HG02870 (cell line): ENCODE measurements around the gene RHOT2.

ENCODE experiments used
- ATAC-seq: cut with Tn5 transposase; IDR thresholded peaks from one replicate; pipeline ENCODE4 v1.9.1; 2021; ENCODE audit warnings: mild to moderate bottlenecking, moderate library complexity; ENCODE audit not compliant: unreplicated experiment

RHOT2 gene

DNA sequence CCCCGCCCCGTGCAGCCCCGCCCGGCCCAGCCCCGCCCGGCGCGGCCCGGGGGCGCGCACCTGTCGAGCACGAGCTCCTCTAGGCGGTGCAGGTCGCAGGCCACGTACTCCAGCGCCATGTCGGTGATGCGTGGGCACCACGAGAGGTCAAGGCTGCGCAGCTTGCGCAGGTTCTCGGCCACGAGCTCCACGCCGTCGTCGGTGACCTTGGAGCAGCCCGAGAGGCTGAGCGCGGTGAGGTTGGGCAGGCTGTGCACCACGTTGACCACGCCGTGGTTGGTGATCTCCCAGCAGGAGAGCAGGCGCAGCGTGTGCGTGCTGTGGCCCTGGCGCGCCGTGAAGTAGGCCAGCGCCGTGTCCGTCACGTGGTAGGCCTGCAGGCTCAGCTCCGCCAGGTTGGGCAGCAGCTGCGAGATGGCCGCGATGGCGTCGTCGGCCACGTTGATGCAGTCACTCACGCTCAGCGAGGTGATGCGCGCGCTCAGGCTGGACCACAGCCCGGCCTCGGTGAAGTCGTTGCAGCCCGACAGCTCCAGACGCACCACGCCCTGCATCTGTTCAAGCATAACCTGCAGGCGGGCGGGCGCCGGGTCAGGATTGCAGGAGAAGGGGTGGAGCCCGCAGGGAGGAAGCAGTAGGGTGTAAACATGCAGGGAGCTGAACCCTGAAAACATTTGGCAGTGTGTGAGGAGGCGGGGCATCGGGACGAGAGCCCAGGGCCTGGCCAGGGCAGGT, 27.6 kb downstream of the RHOT2 start:
- no peak for ATAC-seq

DNA sequence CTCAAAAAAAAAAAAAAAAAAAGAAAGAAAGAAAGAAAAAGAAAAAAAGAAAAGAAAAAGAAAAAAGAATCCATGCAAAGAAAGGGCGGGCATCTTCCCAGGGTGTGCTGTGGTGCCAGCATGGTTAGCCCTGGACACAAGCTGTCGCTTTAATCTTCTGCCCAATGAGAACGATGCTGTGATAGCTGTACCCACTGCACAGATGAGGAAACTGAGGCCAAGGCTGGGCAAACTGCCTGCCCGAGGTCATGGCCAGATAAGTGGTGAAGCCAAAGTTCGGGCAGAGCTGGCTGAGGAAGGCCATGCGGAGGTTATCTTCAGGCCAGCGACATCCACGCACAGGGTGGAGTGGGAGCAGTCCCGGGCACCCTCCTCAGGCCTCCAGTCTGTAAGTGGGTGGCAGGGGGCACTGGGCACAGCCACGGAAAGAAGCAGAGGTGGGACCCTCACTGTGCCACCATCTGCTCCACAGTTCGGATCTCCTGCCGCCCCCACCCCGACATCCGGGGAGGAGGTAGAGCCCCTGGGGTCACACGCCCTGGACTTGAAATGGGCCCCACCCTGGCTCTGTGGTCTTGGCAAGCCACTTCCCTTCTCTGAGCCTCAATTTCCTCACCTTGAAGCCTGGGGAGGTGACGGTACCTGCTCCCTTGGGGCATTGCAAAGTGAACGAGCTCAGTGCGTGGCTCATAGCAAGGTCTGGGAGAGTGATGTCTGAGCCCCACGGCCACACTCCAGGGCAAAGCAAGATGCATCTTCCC, 31.2 kb downstream of the RHOT2 start:
- ATAC-seq = no peak

DNA sequence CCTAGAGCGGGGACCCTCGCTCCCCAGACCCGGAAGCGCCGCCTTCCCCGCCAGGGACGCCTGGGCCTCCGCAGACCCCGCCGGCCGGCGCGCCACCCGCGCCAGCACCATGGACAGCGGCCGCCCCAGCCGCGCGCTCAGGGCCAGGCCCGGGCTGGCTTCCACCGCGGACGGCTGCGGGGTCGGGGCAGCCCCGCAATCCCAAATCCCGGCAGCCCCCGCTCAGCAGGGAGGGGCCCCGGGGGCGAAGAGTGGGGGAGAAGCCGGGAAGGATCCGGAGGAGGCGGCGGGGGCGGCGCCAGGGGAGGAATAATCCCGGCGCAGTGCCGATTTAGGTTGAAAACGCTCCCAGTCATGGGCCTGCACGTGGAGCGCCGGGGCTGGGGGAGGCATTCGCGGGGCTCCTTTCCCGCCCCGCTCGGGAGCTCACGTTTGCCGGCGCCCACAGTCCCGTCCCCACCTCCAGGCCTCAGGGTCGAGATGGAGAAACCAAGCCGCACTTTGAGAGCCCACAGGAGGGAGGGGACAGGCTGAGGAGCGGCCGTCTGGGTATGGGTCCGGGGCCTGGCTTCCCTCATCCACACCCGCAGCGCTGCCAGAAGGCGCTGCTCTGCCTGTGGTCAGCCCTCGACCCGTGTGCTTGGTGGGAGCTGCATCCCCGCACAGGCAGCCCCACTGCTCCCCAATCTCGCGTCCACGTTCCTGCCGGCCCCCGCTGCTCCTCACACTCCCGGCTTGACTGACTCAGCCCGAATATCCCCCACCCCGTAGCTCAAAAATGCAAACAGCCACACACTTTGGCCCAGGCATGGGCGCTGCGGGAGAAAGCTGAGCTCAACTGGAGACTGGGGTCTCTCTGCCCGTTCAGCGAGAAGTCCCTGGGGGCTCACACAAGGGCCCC, 33.0 kb downstream of the RHOT2 start:
- no peak for ATAC-seq

DNA sequence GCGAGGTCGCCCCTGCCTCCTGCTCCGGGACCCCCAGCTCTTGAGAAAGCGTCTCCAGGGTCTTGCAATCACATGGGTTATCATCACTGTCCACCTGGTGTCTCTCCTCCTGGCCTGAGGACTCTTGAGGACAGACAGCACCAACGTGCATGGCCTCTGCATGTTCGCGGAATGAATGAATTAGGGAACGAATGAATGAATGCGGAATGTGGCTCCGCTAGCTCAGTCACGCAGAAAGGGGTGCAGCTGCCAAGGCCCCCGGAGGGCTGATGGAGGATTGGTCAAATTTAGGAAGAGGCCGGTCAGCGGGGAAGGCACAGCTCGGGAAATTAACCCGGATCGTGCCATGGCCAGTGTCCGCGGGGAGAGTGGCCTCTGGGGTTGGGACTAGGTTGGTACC, 34.4 kb downstream of the RHOT2 start:
- no peak for ATAC-seq

DNA sequence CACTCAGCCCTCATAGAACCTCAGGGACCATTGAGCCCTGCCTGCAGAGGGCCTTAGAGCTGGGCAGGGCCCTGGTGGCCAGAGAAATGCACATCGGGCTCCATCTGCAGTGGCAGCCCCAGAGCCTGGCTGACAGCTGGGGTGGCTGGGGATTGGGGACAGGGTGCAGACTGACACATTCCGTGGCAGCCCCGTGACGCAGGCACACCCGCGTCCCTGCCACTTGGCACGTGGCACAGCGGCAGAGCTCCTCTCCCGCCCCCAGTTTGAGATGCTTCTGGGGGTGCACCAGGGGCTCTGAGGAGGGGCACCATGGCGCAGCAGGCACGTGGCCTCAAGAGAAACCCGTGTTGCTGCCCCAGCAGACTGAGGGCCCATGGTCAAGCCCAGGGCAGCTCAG, 35.5 kb downstream of the RHOT2 start:
- ATAC-seq = no peak

DNA sequence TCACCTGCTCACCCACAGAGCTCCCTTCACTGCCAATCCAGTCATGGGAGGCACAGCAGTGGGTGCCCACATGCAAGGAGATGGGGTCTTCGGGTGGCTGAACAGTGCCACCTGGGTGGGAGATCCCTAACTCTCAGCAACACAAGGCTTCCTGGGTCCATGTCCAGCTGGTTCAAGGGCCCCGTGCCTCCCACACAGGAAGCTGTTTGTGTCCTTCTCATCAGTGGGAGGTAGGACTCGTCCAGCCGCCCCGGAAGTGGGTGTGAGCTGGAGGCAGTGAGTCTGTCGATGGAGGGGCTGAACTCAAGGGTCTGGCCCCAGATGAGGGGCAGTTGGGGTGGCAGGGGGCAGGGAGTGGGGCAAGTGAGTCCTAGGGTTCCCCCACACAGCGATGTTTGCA, 36.1 kb downstream of the RHOT2 start:
- ATAC-seq = no peak

DNA sequence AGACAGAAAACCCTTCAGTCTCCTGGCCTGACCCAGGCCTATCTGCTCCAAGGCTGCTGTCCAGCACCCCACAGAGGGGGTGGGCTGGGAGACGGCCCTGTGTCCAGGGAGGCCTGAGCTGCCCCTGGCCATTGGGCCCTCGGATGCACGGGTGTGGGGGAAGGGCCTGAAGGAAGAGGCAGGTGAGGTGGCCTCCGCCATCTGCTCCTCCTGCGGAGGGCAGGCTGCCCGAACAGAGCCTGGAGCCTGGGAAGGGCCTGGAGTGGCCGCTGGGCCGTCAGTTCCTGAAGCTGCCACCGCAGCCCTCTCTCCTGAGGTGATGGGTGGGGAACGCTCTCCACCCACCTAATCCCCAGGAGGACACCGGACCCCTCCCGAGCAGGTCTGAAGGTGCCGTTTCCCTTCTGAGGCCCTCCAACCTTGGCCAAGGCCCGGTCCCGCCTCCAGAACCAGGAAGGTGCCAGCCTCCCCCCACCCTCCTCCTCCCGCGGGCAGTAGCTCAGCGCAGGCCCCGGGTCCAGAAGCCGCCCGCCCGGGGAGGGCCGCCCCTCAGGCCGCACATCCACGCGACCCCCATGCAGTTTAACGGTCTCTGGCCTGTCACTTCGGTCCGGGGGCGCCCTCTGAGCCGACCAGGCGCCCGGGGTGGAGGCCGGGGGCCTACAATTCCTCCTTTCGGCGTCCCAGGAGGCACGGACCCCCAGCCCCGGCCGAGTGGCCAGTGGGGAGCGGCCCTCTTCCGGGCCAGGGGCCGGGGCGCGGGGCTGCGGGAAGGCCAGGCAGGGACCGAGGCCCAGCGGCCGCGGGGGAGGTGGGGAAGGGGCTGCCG, 36.8 kb downstream of the RHOT2 start:
- no peak for ATAC-seq

DNA sequence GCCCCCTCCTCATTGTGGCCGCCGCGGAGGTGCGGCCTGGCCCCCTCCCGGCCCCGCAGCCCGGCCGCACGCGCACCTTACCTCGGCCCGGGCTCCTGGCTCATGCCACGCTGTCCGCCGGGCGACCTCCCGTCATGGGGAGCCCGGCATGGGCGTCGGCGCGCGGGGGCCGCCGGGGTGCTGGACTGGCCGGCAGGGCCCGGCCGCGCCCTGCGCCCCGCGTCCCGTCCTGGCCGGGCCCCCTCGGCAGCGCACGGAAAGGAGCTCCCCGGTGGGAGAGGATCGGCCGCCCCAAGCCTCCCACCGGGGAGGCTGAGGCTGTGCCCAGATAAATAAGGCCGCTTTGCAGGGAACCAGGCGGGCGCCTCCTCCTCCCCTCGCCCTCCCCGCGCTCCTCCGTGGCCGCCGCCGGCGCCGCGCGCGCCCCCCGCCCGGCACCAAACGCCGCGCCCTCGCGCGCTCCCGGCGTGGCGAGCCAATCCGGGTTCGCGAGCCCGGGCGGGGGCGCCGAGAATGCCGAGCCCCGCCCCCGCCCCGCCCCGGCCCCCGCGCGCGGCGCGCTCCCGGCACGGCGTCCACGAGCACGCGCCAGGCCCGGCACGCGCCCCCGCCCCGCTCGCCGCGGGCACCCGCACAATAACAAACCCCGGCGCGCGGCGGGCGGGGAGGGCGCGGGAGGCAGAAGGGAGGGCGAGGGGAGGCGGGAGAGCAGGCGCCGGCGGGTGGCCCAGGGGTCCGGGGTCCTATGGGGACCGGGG, 37.7 kb downstream of the RHOT2 start, which contains the start of gene FBXL16:
Gene FBXL16, minus strand, starts transcription at position 371 of the 758 bp plus-strand sequence. CDS start 8,396 bp downstream, outside the sequence.
- ATAC-seq = no peak

DNA sequence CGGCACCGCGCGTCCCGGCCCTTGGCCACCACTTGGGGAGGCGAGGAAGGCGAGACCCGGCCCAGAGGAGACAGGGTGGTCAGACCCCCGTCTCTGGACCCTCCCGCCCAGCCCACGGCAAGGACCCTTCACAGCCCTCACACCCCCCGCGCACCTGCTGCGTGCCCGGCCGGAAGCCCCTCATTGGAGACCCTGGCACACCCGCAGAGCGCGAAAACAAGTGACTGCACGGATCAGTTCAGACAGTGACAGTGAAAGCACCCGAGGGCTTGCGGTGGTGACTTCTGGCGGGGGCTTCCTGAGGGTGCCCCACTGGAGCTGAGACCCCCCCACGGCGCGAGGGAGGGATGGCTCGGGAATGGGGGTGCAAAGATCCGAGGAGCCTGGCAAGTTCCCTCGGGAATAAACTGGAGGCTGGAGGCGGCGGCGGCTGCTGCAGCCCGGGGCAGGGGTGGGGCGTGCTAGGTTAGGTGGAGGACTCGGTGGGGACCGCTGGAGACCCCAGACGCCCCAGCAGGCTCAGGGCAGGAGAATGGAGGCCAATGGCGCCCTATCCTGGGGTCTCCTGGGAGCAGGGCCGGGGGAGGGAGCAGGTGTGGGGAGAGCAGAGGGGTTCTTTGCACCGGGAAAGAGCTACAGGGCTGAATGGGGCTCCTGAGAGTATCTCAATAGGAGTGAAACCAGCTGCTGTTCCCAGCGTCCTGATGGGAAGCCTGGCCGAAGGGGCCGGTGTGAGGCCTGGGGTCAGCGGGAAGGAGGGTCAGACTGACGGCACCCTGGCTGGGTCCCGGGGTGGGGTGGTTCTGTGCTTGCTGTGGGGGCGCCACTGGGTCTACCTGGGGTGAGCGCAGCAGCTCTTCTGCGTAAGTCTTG, 38.5 kb downstream of the RHOT2 start:
- no peak for ATAC-seq

DNA sequence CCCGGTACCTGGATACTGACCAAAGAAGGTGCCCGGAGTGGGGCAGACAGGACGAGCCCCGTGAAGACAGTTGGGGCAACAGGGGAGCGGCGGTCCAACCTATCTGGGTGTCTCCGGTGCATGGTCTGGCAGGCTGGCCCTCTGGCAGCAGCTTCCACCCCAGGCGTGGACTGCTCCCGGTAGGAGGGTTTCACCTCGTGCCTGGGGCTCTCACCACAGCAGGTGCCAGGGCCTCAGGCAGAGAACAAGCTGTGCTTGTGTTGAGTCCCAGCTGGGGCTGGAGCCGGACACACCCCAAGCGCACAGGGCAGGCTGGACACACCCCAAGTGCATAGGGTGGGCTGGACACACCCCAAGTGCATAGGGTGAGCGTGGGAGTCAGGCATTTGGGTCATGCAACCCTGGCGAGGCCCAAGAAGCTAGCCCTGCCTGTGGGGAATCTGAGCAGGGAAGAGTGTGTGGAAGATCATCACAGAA, 39.2 kb downstream of the RHOT2 start:
- no peak for ATAC-seq

DNA sequence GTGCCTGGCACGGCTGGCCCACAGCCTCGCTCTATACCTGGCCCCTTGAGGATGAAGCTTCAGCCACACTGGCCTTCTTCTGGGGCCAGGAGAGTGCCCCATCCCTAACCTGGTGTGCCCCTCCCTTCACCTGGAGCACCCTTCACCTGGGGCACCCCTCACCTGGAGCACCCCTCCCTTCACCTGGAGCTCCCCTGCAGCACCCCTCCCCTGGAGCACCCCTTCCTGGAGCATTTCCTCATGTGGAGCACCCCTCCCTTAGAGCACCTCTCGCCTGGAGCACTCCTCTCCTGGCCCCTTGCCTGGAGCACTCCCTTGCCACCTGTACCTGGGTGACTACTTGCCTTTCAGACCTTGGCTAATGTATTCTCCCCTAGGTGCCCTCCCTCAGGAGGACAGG, 40.1 kb downstream of the RHOT2 start:
- ATAC-seq = no peak

DNA sequence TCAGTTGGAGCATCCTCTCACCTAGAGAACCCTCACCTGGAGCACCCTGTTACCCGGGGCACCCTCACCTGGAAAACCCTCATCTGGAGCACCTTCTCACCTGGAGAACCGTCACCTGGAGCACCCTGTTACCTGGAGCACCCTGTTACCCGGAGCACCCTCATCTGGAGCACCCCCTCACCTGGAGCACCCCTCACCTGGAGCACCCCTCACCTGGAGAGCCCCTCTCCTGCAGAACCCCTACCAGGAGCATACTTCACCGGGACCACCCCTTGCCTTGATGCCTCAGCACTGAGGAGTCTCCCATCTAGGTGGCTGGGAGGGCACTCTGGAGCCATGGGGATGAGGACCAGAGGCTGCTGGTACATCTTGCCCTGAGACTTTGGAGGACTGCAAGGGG, 41.0 kb downstream of the RHOT2 start:
- ATAC-seq = no peak

DNA sequence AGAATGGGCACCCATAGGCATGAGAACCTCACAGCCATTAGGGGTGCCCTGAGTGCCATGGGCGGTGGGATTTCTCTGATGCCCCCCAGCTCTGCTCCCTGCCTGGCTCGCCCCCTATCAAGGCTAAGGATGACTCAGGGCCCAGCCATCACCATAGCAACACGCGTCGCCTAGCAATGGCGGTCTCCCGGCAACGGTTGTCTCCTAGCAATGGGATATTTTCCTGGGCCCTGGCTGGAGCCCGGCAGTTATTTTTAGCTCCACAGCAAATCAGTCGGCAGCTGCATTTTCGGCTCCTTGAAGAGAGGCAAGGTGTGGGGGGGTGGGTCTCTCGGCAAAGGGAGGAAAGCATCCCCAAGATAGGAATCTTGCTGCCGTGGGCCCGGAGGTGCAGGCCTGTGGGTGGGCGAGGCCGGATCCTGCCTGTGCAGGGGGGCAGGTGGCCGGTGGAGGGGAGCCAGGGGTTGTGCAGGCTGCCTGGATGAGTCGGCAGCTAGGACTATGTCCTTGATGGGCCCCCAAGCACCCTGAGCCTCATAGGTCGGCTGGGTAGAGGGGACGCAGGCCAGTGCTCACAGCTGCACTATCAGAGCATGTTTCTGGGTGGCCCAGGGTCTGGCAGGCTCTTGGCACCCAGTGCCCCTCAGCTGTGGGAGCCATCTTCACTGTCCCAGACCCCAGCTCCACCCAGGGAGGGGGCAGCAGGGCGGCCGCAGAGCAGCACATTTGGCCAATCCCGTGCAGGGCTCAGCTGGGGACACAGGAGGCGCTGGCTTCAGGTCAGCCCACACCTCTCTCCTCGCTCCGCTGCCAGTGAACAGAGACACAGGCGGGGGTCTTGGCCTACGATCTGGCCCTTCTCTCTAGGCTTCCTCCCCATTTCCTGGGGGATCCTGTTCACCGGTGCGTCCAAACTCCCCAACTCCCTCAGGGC, 41.9 kb downstream of the RHOT2 start:
- no peak for ATAC-seq

DNA sequence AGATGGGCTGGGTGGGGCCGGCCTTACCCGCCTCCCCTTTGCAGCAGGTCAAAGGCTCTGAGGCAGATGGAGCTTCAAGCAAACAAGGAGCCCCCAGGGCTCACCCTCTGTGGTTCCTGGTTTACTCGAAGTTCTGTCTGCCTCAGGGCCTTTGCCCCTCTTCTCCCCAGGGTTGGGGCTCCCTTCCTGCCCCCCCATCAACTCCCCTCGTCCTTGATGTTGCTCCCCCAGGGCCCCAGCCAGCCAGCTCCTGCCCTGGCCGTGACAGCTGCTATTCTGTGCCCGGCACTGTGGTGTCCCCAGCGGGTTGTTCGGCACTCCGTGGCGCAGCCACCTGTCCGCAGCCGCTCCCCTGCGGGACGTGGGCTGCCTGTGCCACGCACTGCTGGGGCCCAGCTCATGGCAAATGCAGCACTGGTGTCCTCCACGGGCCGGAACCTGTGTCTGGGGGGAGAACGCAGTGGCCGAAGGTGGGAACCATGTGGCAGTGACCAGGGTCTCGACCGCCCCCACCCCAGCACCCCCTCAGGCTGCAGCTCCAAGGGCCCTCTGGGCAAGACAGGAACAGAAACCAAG, 42.7 kb downstream of the RHOT2 start:
- ATAC-seq = no peak

DNA sequence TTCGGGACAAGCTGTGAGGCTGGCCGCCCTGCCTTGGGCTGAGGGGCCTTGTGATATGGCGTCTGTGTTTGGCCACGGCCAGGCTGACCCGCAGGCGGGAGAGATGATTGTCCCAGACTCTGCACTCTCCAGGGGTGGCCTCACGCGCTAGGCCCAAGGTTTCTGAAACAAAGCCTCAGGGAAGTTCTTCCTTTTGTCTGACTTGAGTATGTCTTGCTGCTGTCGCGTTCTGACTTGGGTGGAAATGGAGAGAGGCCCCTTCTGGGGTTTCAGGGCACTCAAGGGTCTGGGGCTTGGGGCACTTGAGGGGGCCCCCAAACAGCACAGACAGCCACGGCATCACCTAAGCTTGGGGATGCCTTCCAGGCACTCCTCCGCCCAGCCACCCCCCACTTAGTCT, 43.2 kb downstream of the RHOT2 start:
- no peak for ATAC-seq

DNA sequence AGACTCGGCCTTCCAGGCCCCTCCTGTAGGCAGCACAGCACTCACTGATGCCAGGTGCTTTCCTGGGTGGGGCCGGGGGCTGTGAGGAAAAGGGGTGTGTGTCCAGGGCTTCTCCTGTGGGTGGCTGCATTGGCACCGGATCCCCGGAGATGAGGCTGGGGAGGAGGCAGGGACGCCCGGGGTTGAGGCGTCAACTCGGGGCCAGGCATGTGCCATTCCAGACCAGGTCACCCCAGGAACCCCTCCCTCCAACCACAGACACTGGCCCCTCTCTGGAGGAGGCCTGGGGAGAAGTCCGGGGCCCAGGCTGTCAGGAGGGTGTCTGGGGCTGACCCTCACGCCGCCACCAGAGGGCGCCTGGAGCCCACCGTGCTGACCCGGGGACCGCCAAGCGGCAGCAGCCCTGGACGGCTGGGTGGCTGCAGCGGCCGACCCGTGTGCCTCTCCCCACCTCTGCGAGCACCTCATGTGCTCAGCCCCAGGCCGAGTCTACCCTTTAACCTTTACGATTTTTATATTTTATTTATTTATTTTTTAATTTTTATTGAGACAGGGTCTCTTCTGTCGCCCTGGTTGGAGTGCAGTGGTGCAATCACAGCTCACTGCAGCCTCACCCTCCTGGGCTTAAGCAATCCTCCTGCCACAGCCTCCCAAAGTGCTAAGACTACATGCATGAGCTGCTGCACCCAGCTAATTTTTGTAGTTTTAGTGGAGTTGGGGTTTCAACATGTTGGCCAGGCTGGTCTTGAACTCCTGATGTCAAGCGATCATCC, 43.8 kb downstream of the RHOT2 start:
- no peak for ATAC-seq
